ENCODE results near the gene LZTFL1.

DNA sequence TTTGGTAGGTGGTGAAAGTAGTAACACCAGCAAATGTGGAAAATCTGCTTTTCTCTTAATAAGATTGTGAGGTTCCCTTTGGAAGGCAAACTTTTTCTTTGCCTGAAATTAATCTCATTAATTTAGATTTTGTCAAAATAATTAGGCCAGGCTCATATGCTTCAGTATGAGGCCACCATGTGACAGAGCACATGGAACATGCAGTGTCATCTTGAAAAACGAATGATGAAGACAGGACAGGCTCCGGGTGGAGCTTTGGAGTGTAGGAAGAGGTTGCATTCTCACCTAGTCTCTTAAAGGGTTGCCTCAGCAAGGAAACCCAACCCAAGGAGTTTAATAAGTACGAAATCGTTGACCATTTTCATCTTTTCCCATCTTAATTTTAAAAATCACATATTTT is 18.6 kb upstream of the LZTFL1 start:
- TF ChIP-seq, protein P1, sequence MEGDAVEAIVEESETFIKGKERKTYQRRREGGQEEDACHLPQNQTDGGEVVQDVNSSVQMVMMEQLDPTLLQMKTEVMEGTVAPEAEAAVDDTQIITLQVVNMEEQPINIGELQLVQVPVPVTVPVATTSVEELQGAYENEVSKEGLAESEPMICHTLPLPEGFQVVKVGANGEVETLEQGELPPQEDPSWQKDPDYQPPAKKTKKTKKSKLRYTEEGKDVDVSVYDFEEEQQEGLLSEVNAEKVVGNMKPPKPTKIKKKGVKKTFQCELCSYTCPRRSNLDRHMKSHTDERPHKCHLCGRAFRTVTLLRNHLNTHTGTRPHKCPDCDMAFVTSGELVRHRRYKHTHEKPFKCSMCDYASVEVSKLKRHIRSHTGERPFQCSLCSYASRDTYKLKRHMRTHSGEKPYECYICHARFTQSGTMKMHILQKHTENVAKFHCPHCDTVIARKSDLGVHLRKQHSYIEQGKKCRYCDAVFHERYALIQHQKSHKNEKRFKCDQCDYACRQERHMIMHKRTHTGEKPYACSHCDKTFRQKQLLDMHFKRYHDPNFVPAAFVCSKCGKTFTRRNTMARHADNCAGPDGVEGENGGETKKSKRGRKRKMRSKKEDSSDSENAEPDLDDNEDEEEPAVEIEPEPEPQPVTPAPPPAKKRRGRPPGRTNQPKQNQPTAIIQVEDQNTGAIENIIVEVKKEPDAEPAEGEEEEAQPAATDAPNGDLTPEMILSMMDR (IDR thresholded peaks at IDR 0.05): no peak
- no peak for TF ChIP-seq POLR2A (IDR thresholded peaks at IDR 0.05)
